ENCODE data around the gene LAMA4. TPM values are rescaled to one million over a fixed set of nuclear protein-coding genes. Genes with fewer than 3 reads are reported as not detected.

LAMA4 gene
- total and polyA plus RNA-seq, 3 experiments from 2014 or later, result not detected

- no peaks in the 10 kb centered on the region for H3K9me3 Mint-ChIP-seq
- H3K4me1 ChIP-seq (ENCODE audit: insufficient read depth, low read length), result no peaks in the 10 kb centered on the region
- no peak overlapping the region for H3K4me3 Mint-ChIP-seq
- H3K27me3 ChIP-seq (ENCODE audit: insufficient read depth, low read length, poor library complexity, severe bottlenecking), result no peaks in the 10 kb centered on the region
- H3K4me1 Mint-ChIP-seq, result peaks cover 0 to 1% (median under 1%) of the 10 kb centered on the region in 3 donors
- H3K4me3 ChIP-seq (ENCODE audit: low read length), result no peak overlapping the region
- POLR2A ChIA-PET, result no interaction called here
- no peak overlapping the region for H3K27ac Mint-ChIP-seq
- no peaks in the 10 kb centered on the region for H3K9me3 ChIP-seq (ENCODE audit: low read length)
- peaks cover 2 to 31% of the 10 kb centered on the region in 2 donors for H3K27me3 Mint-ChIP-seq
- peaks cover 0 to 2% (median 0%) of the 10 kb centered on the region in 3 donors for H3K36me3 Mint-ChIP-seq
- no peak overlapping the region for H3K27ac ChIP-seq (ENCODE audit: low read depth, low read length)
- no peaks in the 10 kb centered on the region for H3K36me3 ChIP-seq (ENCODE audit: insufficient read depth, low read length)
- DNase-seq, result no peak
- CTCF ChIA-PET, result interaction anchor here (1.2 to 1.7 kb wide), 2 partner anchors 13 to 60 kb away, joined by 3 to 4 read pairs; no protein-coding TSS in a partner anchor
These were observed 61.2 kb downstream of the LAMA4 start for GRCh38 chr6:112193117-112193516.

GRCh38 chr6:112191509-112192020 lies 62.8 kb downstream of the LAMA4 start:
- H3K36me3 ChIP-seq (ENCODE audit: insufficient read depth, low read length), result no peaks in the 10 kb centered on the region
- H3K27me3 ChIP-seq (ENCODE audit: insufficient read depth, low read length, poor library complexity, severe bottlenecking), result no peaks in the 10 kb centered on the region
- peaks cover 0 to 2% (median 0%) of the 10 kb centered on the region in 3 donors for H3K36me3 Mint-ChIP-seq
- no peaks in the 10 kb centered on the region for H3K9me3 ChIP-seq (ENCODE audit: low read length)
- peaks cover 4 to 11% (median 9%) of the 10 kb centered on the region in 3 donors for H3K4me1 Mint-ChIP-seq
- POLR2A ChIA-PET, result no interaction called here
- H3K4me3 Mint-ChIP-seq, result no peak overlapping the region
- no peaks in the 10 kb centered on the region for H3K4me1 ChIP-seq (ENCODE audit: insufficient read depth, low read length)
- H3K4me3 ChIP-seq (ENCODE audit: low read length), result no peak overlapping the region
- no peak overlapping the region for H3K27ac ChIP-seq (ENCODE audit: low read depth, low read length)
- H3K27ac Mint-ChIP-seq, result no peak overlapping the region
- H3K27me3 Mint-ChIP-seq, result peaks cover 4 to 32% of the 10 kb centered on the region in 2 donors
- DNase-seq, result no peak
- CTCF ChIA-PET, result interaction anchor here (1.7 kb wide), 1 partner anchor 11 kb away, joined by 4 read pairs; no protein-coding TSS in a partner anchor
- no peaks in the 10 kb centered on the region for H3K9me3 Mint-ChIP-seq

GRCh38 chr6:112190164-112190563 lies 64.2 kb downstream of the LAMA4 start:
- H3K36me3 Mint-ChIP-seq, result peaks cover 0 to 2% (median 0%) of the 10 kb centered on the region in 3 donors
- peaks cover 4 to 11% (median 9%) of the 10 kb centered on the region in 3 donors for H3K4me1 Mint-ChIP-seq
- Histone ChIP-seq H3K9me3 (ENCODE audit: low read length) (no peaks in the 10 kb centered on the region), H3K27me3 (ENCODE audit: insufficient read depth, low read length, poor library complexity, severe bottlenecking) (no peaks in the 10 kb centered on the region), H3K4me3 (ENCODE audit: low read length) (no peak overlapping the region), H3K36me3 (ENCODE audit: insufficient read depth, low read length) (no peaks in the 10 kb centered on the region), H3K4me1 (ENCODE audit: insufficient read depth, low read length) (no peaks in the 10 kb centered on the region), H3K27ac (ENCODE audit: low read depth, low read length) (no peak overlapping the region)
- H3K27ac Mint-ChIP-seq, result no peak overlapping the region
- no peak for DNase-seq
- H3K4me3 Mint-ChIP-seq, result no peak overlapping the region
- no peaks in the 10 kb centered on the region for H3K9me3 Mint-ChIP-seq
- H3K27me3 Mint-ChIP-seq, result peaks cover 4 to 27% of the 10 kb centered on the region in 2 donors
- POLR2A ChIA-PET, result no interaction called here
- CTCF ChIA-PET, result no interaction called here

- no peak overlapping the region for H3K27ac ChIP-seq (ENCODE audit: low read depth, low read length)
- H3K27me3 Mint-ChIP-seq, result peaks cover 6 to 30% of the 10 kb centered on the region in 2 donors
- H3K36me3 ChIP-seq (ENCODE audit: insufficient read depth, low read length), result no peaks in the 10 kb centered on the region
- H3K36me3 Mint-ChIP-seq, result peaks cover 0 to 2% (median 0%) of the 10 kb centered on the region in 3 donors
- no peak for DNase-seq
- no peak overlapping the region for H3K4me3 Mint-ChIP-seq
- no peaks in the 10 kb centered on the region for H3K4me1 ChIP-seq (ENCODE audit: insufficient read depth, low read length)
- H3K27me3 ChIP-seq (ENCODE audit: insufficient read depth, low read length, poor library complexity, severe bottlenecking), result no peaks in the 10 kb centered on the region
- H3K27ac Mint-ChIP-seq, result no peak overlapping the region
- no peaks in the 10 kb centered on the region for H3K9me3 ChIP-seq (ENCODE audit: low read length)
- peaks cover 4 to 11% (median 9%) of the 10 kb centered on the region in 3 donors for H3K4me1 Mint-ChIP-seq
- POLR2A ChIA-PET, result no interaction called here
- H3K9me3 Mint-ChIP-seq, result no peaks in the 10 kb centered on the region
- no peak overlapping the region for H3K4me3 ChIP-seq (ENCODE audit: low read length)
- CTCF ChIA-PET, result interaction anchor here (1.0 to 1.5 kb wide), 3 partner anchors 9 to 122 kb away, joined by 3 to 5 read pairs (median 3); no protein-coding TSS in a partner anchor
These were observed 64.9 kb downstream of the LAMA4 start for GRCh38 chr6:112189494-112189893.

- no peak overlapping the region for H3K27ac ChIP-seq (ENCODE audit: low read depth, low read length)
- no peak overlapping the region for H3K27ac Mint-ChIP-seq
- ChIA-PET POLR2A (no interaction called here), CTCF (interaction anchor here (1.0 to 1.5 kb wide), 3 partner anchors 9 to 122 kb away, joined by 3 to 5 read pairs (median 3); no protein-coding TSS in a partner anchor)
- H3K4me1 Mint-ChIP-seq, result peaks cover 4 to 11% (median 9%) of the 10 kb centered on the region in 3 donors
- no peak overlapping the region for H3K4me3 Mint-ChIP-seq
- peaks cover 0 to 2% (median 0%) of the 10 kb centered on the region in 3 donors for H3K36me3 Mint-ChIP-seq
- H3K9me3 Mint-ChIP-seq, result no peaks in the 10 kb centered on the region
- no peak for DNase-seq
- H3K4me1 ChIP-seq (ENCODE audit: insufficient read depth, low read length), result no peaks in the 10 kb centered on the region
- no peaks in the 10 kb centered on the region for H3K27me3 ChIP-seq (ENCODE audit: insufficient read depth, low read length, poor library complexity, severe bottlenecking)
- peaks cover 4 to 35% of the 10 kb centered on the region in 2 donors for H3K27me3 Mint-ChIP-seq
- H3K9me3 ChIP-seq (ENCODE audit: low read length), result no peaks in the 10 kb centered on the region
- H3K36me3 ChIP-seq (ENCODE audit: insufficient read depth, low read length), result no peaks in the 10 kb centered on the region
- no peak overlapping the region for H3K4me3 ChIP-seq (ENCODE audit: low read length)
These were observed 65.5 kb downstream of the LAMA4 start for GRCh38 chr6:112188906-112189305.

GRCh38 chr6:112187736-112188135 lies 66.6 kb downstream of the LAMA4 start:
- no peak overlapping the region for H3K4me3 ChIP-seq (ENCODE audit: low read length)
- ChIA-PET CTCF (interaction anchor here (1.4 kb wide), 1 partner anchor 121 kb away, joined by 4 read pairs; no protein-coding TSS in a partner anchor), POLR2A (no interaction called here)
- H3K27ac ChIP-seq (ENCODE audit: low read depth, low read length), result no peak overlapping the region
- Mint-ChIP-seq H3K27me3 (peaks cover 4 to 39% of the 10 kb centered on the region in 2 donors), H3K9me3 (no peaks in the 10 kb centered on the region), H3K4me3 (no peak overlapping the region), H3K27ac (no peak overlapping the region), H3K4me1 (peaks cover 4 to 11% (median 9%) of the 10 kb centered on the region in 3 donors), H3K36me3 (no peaks in the 10 kb centered on the region)
- no peaks in the 10 kb centered on the region for H3K9me3 ChIP-seq (ENCODE audit: low read length)
- no peak for DNase-seq
- no peaks in the 10 kb centered on the region for H3K36me3 ChIP-seq (ENCODE audit: insufficient read depth, low read length)
- H3K4me1 ChIP-seq (ENCODE audit: insufficient read depth, low read length), result no peaks in the 10 kb centered on the region
- H3K27me3 ChIP-seq (ENCODE audit: insufficient read depth, low read length, poor library complexity, severe bottlenecking), result no peaks in the 10 kb centered on the region

GRCh38 chr6:112184951-112185350 lies 69.4 kb downstream of the LAMA4 start:
- Mint-ChIP-seq H3K4me1 (peaks cover 4 to 11% (median 9%) of the 10 kb centered on the region in 3 donors), H3K9me3 (no peaks in the 10 kb centered on the region), H3K27ac (no peak overlapping the region), H3K36me3 (no peaks in the 10 kb centered on the region), H3K27me3 (peaks cover 10 to 43% of the 10 kb centered on the region in 2 donors), H3K4me3 (no peak overlapping the region)
- H3K4me3 ChIP-seq (ENCODE audit: low read length), result no peak overlapping the region
- no peaks in the 10 kb centered on the region for H3K36me3 ChIP-seq (ENCODE audit: insufficient read depth, low read length)
- no peak overlapping the region for H3K27ac ChIP-seq (ENCODE audit: low read depth, low read length)
- no peak for DNase-seq
- ChIA-PET CTCF (no interaction called here), POLR2A (no interaction called here)
- no peaks in the 10 kb centered on the region for H3K4me1 ChIP-seq (ENCODE audit: insufficient read depth, low read length)
- no peaks in the 10 kb centered on the region for H3K27me3 ChIP-seq (ENCODE audit: insufficient read depth, low read length, poor library complexity, severe bottlenecking)
- H3K9me3 ChIP-seq (ENCODE audit: low read length), result no peaks in the 10 kb centered on the region

GRCh38 chr6:112183271-112183671 lies 71.1 kb downstream of the LAMA4 start:
- no peak for DNase-seq
- H3K9me3 ChIP-seq (ENCODE audit: low read length), result no peaks in the 10 kb centered on the region
- H3K4me1 ChIP-seq (ENCODE audit: insufficient read depth, low read length), result no peaks in the 10 kb centered on the region
- Mint-ChIP-seq H3K27ac (no peak overlapping the region), H3K4me3 (no peak overlapping the region), H3K9me3 (no peaks in the 10 kb centered on the region), H3K27me3 (peaks cover 19 to 53% of the 10 kb centered on the region in 2 donors), H3K36me3 (no peaks in the 10 kb centered on the region), H3K4me1 (peaks cover 4 to 11% (median 9%) of the 10 kb centered on the region in 3 donors)
- ChIA-PET POLR2A (no interaction called here), CTCF (interaction anchor here (0.9 to 1.0 kb wide), 2 partner anchors 13 to 128 kb away, joined by 3 read pairs; no protein-coding TSS in a partner anchor)
- peaks cover 4% of the 10 kb centered on the region for H3K27me3 ChIP-seq (ENCODE audit: insufficient read depth, low read length, poor library complexity, severe bottlenecking)
- H3K36me3 ChIP-seq (ENCODE audit: insufficient read depth, low read length), result no peaks in the 10 kb centered on the region
- no peak overlapping the region for H3K27ac ChIP-seq (ENCODE audit: low read depth, low read length)
- H3K4me3 ChIP-seq (ENCODE audit: low read length), result no peak overlapping the region

Data from CD8-positive, alpha-beta memory T cell (primary cell).